Small intestine (tissue), 7 donors: ENCODE data around the gene ISM1. TPM values are rescaled to one million over a fixed set of nuclear protein-coding genes. Genes with fewer than 3 reads are reported as not detected.

ENCODE experiments used
- DNase-seq, 2 donors: peaks; one replicate each; pipeline versions ENCODE4 v3.0.0 to v3.0.0-alpha.2; 2013
- FAIRE-seq: peaks from 2 replicates; lab custom pipeline; 2012; peaks lifted over from hg19 to GRCh38; lab: Jason Lieb, UNC
- H3K27ac ChIP-seq, 3 donors: one replicate each; pipeline ENCODE4 v1.5.1; 2013; ENCODE audit warnings: low read length in 2 of 3, mild to moderate bottlenecking in 2 of 3, control low read depth in 1 of 3, inconsistent platforms in 1 of 3, low read depth in 1 of 3, moderate library complexity in 1 of 3
- H3K27me3 ChIP-seq, 3 donors: one replicate each; pipeline ENCODE4 v1.6.1; 2013; ENCODE audit warnings: low read length in 3 of 3, inconsistent platforms in 1 of 3; ENCODE audit not compliant: control insufficient read depth in 3 of 3, insufficient read depth in 3 of 3
- H3K36me3 ChIP-seq, 3 donors: one replicate each; pipeline ENCODE4 v1.6.1; 2013; ENCODE audit warnings: low read length in 3 of 3, inconsistent platforms in 1 of 3, low read depth in 1 of 3, mild to moderate bottlenecking in 1 of 3, moderate library complexity in 1 of 3; ENCODE audit not compliant: control insufficient read depth in 3 of 3, insufficient read depth in 2 of 3
- H3K4me1 ChIP-seq, 3 donors: one replicate each; pipeline ENCODE4 v1.6.1; 2013; ENCODE audit warnings: low read length in 2 of 3, inconsistent platforms in 1 of 3, low read depth in 1 of 3, mild to moderate bottlenecking in 1 of 3, moderate library complexity in 1 of 3; ENCODE audit not compliant: control insufficient read depth in 3 of 3, insufficient read depth in 2 of 3
- H3K4me3 ChIP-seq, 3 donors: one replicate each; pipeline ENCODE4 v1.5.1; 2013; ENCODE audit warnings: low read length in 3 of 3, control low read depth in 1 of 3, inconsistent platforms in 1 of 3, low read depth in 1 of 3, mild to moderate bottlenecking in 1 of 3, moderate library complexity in 1 of 3
- H3K9me3 ChIP-seq, 2 donors: one replicate each; pipeline ENCODE4 v1.6.1; 2013; ENCODE audit warnings: low read depth in 1 of 2, low read length in 1 of 2; ENCODE audit not compliant: control insufficient read depth in 2 of 2, insufficient read depth in 1 of 2
- WGBS, 3 donors: extraction: QIAGEN DNeasy Blood & Tissue Kit; methylation state at CpG; one replicate each; pipeline ENCODE4 v1.1.7; 2013; 5-methylcytosine and 5-hydroxymethylcytosine counted together
- polyA plus RNA-seq, 4 donors: library from polyadenylated mRNA; stranded (reverse) in 3 of 4; unstranded in 1 of 4; fragments of 200-250 nt in 3 of 4; fragments of 120-200 nt in 1 of 4; gene quantifications; one replicate each; pipeline versions ENCODE4 v1.2.1 to v1.2.3, GENCODE V29; 2013
- donor health status: healthy with polysubstance abuse.
- donor health status: control.
- donor health status: control.
- donor health status: Bipolar disorder and iron deficiency.
- donor health status: healthy.

The ISM1 gene
- polyA plus RNA-seq, 4 donors: 0.45 to 0.62 TPM; not detected in 2

- Histone ChIP-seq H3K4me3 (no peak overlapping the region), H3K9me3 (no peaks in the 10 kb centered on the region), H3K27ac (no peak overlapping the region), H3K27me3 (peaks cover 10 to 51% (median 14%) of the 10 kb centered on the region in 3 donors), H3K36me3 (no peaks in the 10 kb centered on the region), H3K4me1 (peaks cover 0 to 14% (median 3%) of the 10 kb centered on the region in 3 donors)
- FAIRE-seq: no peak
- WGBS, 3 donors: 22 to 29% (median 23%) methylated on average over 1 of the region's 1 CpG
- DNase-seq: no peak
Measured at GRCh38 chr20:13216533-13216932, 4.5 kb upstream of the ISM1 start.

GRCh38 chr20:13219327-13220193, 1.5 kb upstream of the ISM1 start:
- no peak for DNase-seq
- peak overlapping the region in 2 of 3 donors; percentile 35 to 67 for H3K4me3 ChIP-seq
- H3K4me1 ChIP-seq: peaks cover 0 to 21% (median 3%) of the 10 kb centered on the region in 3 donors
- peaks cover 12 to 65% (median 14%) of the 10 kb centered on the region in 3 donors for H3K27me3 ChIP-seq
- H3K27ac ChIP-seq: no peak overlapping the region
- 8 to 12% (median 9%) methylated on average over 38 of the region's 38 CpGs for WGBS, 3 donors
- H3K9me3 ChIP-seq: no peaks in the 10 kb centered on the region
- no peaks in the 10 kb centered on the region for H3K36me3 ChIP-seq
- no peak for FAIRE-seq

DNA sequence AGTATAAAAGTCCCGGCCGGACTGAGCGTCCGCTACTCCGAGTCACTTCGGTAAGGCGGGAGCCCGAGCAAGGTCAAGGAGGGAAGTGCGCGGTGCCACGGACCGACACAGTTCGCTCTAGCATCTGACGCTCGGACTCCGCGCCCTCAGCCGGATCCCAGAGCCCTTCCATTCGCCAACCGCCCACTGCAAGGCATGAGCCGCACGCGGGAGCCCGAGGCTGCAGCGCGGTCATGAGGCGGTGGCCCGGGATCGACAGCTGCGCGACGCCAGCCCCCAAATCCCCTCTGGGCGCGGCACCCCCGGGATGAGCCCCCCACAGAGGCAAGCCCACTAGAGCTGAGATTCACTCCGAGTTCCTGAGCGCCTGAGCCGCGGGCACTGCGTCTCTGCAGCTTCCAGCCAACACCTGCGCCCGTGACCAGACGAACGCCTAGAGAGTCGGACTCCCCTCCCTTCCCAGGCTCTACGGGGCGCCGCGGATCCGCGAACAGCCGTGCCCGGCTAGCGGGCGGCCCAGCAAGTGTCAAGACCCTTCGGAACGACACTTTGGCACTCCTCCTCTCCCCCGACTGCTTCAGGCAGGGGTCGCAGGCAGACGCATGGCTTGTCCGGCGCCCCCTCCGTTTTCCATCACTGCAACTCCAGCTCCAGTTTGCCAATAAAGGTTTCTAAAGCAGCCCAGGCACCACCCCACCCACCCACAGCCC, 725 bp upstream of the ISM1 start:
- peaks cover 12 to 64% (median 14%) of the 10 kb centered on the region in 3 donors for H3K27me3 ChIP-seq
- WGBS, 3 donors: 1% methylated on average over 52 to 63 of the region's 63 CpGs

DNA sequence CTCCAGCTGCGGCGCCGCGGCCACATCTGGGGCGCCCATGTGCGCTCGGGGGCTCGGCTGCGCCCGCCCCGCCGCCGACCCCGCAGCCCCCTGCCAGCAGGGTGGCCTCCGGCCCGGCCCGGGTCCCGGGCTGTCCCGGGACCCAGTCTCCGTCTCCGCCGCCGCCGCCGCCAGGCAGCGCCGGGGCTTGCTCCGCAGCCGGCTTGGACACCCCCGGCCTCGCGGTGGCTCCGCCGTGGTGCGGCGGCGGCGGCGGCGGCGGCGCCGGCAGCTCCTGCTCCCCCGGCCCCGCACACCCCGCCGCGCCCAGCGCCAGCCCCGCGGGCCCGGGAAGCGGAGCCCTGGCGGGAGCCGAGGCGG, 219 bp downstream of the ISM1 start:
- peak overlapping the region in 2 of 3 donors; percentile 23 to 67 for H3K4me3 ChIP-seq
- WGBS, 3 donors: 0 to 1% (median 0%) methylated on average over 32 to 56 of the region's 56 CpGs
- FAIRE-seq: no peak

More for the DNA sequence above, 725 bp upstream of the ISM1 start:
- peak; percentile 11 to 62 for DNase-seq
- Histone ChIP-seq H3K36me3 (no peaks in the 10 kb centered on the region), H3K27ac (no peak overlapping the region), H3K9me3 (no peaks in the 10 kb centered on the region), H3K4me3 (peak overlapping the region in 2 of 3 donors; percentile 35 to 67), H3K4me1 (peaks cover 0 to 21% (median 3%) of the 10 kb centered on the region in 3 donors)
- no peak for FAIRE-seq

DNA sequence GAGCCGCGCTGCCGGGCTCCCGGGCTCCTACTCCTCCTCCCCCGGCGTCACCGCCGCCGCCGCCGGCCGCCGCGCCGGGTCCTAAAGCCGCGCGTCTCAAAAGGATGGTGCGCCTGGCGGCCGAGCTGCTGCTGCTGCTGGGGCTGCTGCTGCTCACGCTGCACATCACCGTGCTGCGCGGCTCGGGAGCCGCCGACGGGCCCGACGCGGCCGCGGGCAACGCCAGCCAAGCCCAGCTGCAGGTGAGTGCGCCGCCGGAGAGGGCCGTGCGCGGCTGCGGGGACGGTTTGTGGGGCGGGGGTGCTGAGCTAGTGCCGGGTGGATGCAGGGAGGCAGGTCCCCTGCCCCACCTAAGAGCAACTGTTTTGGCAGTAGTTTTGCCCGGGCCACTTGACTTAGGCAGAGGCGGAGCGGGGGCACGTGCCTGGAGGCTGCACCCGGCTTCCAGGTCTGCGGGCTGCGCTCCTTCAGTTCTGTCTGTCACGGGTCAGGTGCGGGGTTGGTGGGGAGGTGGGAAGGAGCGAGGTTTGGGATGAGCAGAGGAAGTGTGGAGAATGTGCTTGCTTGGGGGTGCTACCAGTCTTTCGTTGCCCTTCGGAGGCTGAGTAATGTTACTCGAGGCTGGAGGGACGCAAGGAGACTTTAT, 722 bp downstream of the ISM1 start:
- DNase-seq: peak; percentile 31 to 76
- H3K36me3 ChIP-seq: no peaks in the 10 kb centered on the region
- H3K4me1 ChIP-seq: peaks cover 0 to 21% (median 3%) of the 10 kb centered on the region in 3 donors
- no peak overlapping the region for H3K27ac ChIP-seq
- 2 to 3% (median 2%) methylated on average over 49 to 59 of the region's 59 CpGs for WGBS, 3 donors
- no peaks in the 10 kb centered on the region for H3K9me3 ChIP-seq
- H3K27me3 ChIP-seq: peaks cover 12 to 49% (median 14%) of the 10 kb centered on the region in 3 donors
- H3K4me3 ChIP-seq: peak overlapping the region; percentile 10 to 67 (median 23)
- no peak for FAIRE-seq

More for the DNA sequence above, 219 bp downstream of the ISM1 start:
- peaks cover 12 to 54% (median 14%) of the 10 kb centered on the region in 3 donors for H3K27me3 ChIP-seq
- H3K36me3 ChIP-seq: no peaks in the 10 kb centered on the region
- no peak overlapping the region for H3K27ac ChIP-seq
- no peaks in the 10 kb centered on the region for H3K9me3 ChIP-seq
- DNase-seq: no peak
- peaks cover 0 to 21% (median 3%) of the 10 kb centered on the region in 3 donors for H3K4me1 ChIP-seq

DNA sequence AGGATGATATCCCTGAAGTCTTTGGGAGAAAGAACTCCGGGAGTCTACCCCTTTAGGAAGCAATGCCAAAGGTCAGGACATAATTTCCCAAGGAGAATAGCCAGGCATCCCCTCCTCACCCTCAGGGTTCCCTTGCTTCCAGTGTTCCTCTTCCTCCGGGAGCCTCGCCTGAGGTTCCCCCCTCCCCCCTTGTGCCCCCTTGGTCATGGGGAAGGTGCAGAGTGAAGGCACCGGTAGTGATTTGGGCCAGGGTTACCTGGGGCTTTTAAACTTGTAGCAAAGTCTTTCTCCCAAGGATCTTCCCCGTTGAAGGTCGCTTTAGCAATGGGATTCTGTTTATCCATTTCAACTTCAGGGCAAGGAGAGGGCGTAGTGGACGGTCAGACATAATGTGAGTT, 1.2 kb downstream of the ISM1 start:
- H3K9me3 ChIP-seq: no peaks in the 10 kb centered on the region
- DNase-seq (no peak), FAIRE-seq (no peak)
- H3K27ac ChIP-seq: no peak overlapping the region
- H3K27me3 ChIP-seq: peaks cover 12 to 48% (median 14%) of the 10 kb centered on the region in 3 donors
- 22 to 36% (median 34%) methylated on average over 8 of the region's 8 CpGs for WGBS, 3 donors
- no peak overlapping the region for H3K4me3 ChIP-seq
- H3K36me3 ChIP-seq: no peaks in the 10 kb centered on the region
- H3K4me1 ChIP-seq: peaks cover 0 to 21% (median 3%) of the 10 kb centered on the region in 3 donors

- Histone ChIP-seq H3K9me3 (no peaks in the 10 kb centered on the region), H3K27me3 (peaks cover 10 to 35% (median 14%) of the 10 kb centered on the region in 3 donors), H3K4me1 (peaks cover 0 to 21% (median 3%) of the 10 kb centered on the region in 3 donors), H3K4me3 (no peak overlapping the region), H3K27ac (no peak overlapping the region), H3K36me3 (no peaks in the 10 kb centered on the region)
- 48 to 62% (median 55%) methylated on average over 5 of the region's 5 CpGs for WGBS, 3 donors
- no peak for DNase-seq
- FAIRE-seq: no peak
Measured at GRCh38 chr20:13223736-13224520, 2.9 kb downstream of the ISM1 start.
